AG09309 (cell line): ENCODE measurements around the gene FREM3.
"Not testable (repeated sequence)": the region's sequence is repeated elsewhere in the genome, so short reads cannot be mapped to it uniquely, and the experiment has no call there.

Experiments used
- DNase-seq: peaks from one replicate; pipeline ENCODE4 v3.0.0-alpha.2; 2010; ENCODE audit warnings: low read depth
- H3K4me3 ChIP-seq: 2 replicates; pipeline ENCODE4 v1.5.1; 2011; ENCODE audit warnings: mild to moderate bottlenecking, low read depth, low read length, moderate library complexity; ENCODE audit not compliant: control insufficient read depth
- CTCF ChIP-seq: IDR thresholded peaks from 2 replicates; pipeline ENCODE4 v1.5.1; 2011; ENCODE audit warnings: mild to moderate bottlenecking, low read depth, low read length, inconsistent platforms; ENCODE audit not compliant: insufficient read depth, control insufficient read depth; ENCODE audit errors: missing control alignments

The FREM3 gene

DNA sequence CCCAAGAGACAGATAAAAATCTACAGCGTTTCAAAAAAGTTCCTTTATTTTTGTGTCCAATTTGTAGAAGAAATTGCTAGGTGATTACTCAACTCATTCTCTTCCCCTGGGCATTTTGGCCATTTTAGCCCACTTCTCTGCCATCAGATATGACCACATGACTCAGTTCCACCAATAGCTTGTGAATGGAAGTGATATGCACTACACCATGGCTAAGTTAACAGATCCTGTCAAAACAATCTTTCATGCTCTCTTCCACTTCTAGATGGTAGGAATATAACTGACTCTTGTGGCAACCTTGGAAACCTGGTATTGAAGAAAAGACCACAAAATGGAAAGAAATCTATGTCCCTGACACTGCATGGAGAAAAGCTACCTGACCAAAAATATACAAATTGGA, 26.2 kb upstream of the FREM3 start:
- H3K4me3 ChIP-seq = no peak overlapping the region
- TF ChIP-seq CTCF = no peak
- DNase-seq = no peak

DNA sequence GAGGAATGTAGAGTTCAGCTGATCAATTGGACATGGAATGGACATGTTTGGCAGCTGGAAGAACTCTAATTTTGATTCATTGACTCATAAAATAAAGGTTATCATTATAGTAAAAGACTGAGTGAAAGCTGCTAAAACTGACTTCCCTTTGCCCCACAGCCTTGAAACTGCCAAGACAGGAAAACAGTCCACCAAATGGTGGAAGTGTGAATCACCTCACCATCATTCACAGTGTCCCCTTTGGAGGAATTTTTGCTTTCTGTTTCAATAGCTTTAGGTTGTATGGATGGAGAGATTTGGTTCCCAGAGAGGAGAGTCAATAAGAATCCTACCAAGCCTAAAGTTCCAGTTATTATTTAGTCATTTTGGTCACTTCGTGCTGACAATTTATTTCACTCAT, 20.8 kb upstream of the FREM3 start:
- TF ChIP-seq CTCF = no peak
- no peak overlapping the region for H3K4me3 ChIP-seq
- DNase-seq = no peak

DNA sequence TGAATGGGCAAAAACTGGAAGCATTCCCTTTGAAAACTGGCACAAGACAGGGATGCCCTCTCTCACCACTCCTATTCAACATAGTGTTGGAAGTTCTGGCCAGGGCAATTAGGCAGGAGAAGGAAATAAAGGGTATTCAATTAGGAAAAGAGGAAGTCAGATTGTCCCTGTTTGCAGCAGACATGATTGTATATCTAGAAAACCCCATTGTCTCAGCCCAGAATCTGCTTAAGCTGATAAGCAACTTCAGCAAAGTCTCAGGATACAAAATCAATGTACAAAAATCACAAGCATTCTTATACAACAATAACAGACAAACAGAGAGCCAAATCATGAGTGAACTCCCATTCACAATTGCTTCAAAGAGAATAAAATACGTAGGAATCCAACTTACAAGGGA, 18.3 kb upstream of the FREM3 start:
- not testable (repeated sequence) for H3K4me3 ChIP-seq, DNase-seq

DNA sequence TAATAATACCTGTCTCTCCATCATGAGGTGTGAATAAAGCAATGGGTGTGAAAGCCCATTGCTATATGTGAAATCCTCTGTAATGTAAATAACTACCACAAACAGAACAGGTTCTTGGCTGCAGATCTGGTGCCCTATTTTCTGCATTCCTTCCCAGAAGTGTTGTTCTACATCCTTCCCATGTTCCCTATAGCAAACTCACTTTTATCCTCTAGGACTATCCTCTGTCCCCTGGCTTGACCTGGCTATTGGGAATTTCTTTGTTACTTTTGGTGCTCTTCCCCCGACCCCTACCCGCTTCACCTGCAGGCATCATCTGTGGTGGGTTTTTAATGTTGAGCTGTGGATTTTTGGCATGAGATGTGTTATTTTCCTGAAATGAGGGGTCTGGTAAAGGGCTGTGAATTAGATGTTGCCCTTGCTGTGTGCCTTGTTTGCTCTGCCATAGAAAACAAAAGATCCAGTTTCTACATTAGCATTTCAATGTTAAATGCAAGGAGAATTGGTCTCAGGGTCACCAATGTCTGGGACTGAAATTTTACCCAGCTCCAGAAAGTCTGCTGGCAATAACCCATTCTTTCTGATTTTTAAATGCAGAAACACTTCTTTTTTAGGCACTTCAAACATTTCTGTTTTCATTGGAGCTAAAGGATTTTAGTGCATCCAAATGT, 13.6 kb upstream of the FREM3 start:
- TF ChIP-seq CTCF = no peak
- no peak for DNase-seq
- H3K4me3 ChIP-seq = no peak overlapping the region

- no peak for DNase-seq
- TF ChIP-seq CTCF = no peak
- no peak overlapping the region for H3K4me3 ChIP-seq
Measured at GRCh38 chr4:143713553-143713952, 13.1 kb upstream of the FREM3 start.

DNA sequence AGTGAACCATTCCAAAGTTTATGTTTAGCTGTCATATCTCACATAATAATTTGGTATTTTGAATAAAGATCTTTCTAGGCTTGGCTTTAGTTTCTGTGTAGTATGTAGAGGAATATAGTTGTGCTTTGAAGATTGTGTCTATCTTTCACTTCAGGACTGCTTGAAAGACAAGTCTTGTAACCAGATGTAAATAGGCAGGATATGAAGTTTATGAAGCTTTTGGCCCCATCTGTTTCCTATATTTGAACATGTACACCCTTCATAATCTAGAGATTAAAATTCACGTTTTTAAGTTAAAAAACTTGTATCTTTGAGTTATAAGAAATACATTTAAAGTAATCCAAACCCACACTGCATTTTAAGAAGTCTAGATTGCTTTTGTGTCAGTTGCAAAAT, 11.7 kb upstream of the FREM3 start:
- no peak for DNase-seq
- no peak overlapping the region for H3K4me3 ChIP-seq
- TF ChIP-seq CTCF = no peak

DNA sequence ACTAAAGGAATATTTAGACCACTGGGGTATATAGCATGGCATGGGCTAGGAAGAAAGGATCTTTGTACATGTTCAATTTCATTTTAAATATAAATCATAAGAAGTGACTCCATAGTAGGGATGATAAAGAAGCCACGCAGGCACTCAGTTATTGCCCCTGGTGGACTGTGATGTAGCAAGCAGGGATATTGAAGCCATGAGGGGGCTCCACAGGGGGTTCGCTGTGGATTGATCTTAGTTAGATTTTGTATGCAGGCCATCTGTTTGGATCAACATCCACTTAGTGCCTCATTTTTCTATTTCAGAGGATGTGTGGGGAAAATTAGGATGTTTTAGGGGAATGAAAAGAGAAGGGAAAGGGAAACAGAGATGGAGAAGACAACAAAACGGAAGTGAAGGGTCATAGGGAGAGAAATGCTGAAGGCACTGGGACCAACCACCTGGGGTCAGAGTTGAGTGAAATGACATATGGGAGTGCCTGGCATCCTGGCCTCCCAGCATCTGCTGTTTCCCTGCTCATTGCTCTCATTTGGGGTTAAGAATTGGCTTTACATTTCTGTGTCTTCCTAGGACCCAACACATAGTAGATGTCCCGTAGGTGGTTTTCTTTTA, 11.2 kb upstream of the FREM3 start:
- no peak overlapping the region for H3K4me3 ChIP-seq
- no peak for DNase-seq
- TF ChIP-seq CTCF = no peak
